ENCODE measurements around the gene GAK.

Gene GAK

DNA sequence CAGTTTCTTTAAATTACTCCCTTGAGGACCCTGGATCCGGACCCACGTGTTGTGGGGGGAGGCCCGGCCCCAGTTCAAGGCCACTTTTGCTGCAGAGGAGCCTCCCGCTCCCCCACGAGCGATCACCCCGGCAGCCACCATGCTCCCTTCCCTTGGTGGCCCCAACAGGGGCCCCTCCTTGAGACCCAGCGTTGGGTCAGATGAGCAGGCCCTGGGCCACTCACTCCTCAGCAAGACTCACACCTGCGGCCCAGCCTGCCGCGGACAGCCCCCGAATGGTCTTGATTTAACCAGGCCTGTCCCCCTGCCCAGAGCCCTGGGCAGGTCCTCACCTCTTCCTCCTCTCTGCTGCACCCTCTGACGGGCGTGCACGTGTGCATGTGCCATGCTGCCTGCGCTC lies 110.5 kb downstream of the GAK start:
- DNase-seq (ENCODE audit: low read depth), result no peak
- H3K4me3 ChIP-seq (ENCODE audit: low read depth, low read length), result no peak overlapping the region
- TF ChIP-seq POLR2A (IDR thresholded peaks at IDR 0.05; ENCODE audit: extremely low read depth, insufficient read length), result no peak
- no peak for TF ChIP-seq MYC (IDR thresholded peaks at IDR 0.05; ENCODE audit: low read depth, low read length)
- TF ChIP-seq, protein P1, sequence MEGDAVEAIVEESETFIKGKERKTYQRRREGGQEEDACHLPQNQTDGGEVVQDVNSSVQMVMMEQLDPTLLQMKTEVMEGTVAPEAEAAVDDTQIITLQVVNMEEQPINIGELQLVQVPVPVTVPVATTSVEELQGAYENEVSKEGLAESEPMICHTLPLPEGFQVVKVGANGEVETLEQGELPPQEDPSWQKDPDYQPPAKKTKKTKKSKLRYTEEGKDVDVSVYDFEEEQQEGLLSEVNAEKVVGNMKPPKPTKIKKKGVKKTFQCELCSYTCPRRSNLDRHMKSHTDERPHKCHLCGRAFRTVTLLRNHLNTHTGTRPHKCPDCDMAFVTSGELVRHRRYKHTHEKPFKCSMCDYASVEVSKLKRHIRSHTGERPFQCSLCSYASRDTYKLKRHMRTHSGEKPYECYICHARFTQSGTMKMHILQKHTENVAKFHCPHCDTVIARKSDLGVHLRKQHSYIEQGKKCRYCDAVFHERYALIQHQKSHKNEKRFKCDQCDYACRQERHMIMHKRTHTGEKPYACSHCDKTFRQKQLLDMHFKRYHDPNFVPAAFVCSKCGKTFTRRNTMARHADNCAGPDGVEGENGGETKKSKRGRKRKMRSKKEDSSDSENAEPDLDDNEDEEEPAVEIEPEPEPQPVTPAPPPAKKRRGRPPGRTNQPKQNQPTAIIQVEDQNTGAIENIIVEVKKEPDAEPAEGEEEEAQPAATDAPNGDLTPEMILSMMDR (IDR thresholded peaks at IDR 0.05; ENCODE audit: low read depth, low read length), result no peak
- TF ChIP-seq, protein P2, sequence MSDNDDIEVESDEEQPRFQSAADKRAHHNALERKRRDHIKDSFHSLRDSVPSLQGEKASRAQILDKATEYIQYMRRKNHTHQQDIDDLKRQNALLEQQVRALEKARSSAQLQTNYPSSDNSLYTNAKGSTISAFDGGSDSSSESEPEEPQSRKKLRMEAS (IDR thresholded peaks at IDR 0.05; ENCODE audit: low read depth, low read length), result no peak

DNA sequence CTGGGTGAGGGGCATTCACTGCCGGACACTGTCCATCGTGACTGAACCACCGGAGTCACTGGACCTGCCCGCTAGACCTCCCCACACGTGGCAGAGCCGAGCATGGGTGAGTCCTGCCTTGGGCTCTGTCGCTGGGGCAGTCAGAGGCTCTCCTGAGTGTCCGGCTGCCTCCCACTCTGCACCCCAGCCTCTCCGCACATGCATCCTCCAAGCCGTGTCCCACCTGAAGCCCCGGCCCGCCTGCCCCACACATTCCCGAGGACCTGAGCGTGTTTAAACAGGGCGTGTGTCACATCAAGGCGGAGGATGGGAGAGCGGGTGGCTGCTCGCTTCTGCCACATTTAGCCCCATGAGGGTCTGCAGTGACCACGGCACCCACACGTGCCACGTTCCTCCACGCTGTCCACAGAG lies 110.9 kb downstream of the GAK start:
- TF ChIP-seq, protein P1 (IDR thresholded peaks at IDR 0.05; ENCODE audit: low read depth, low read length), result no peak
- TF ChIP-seq, protein P2 (IDR thresholded peaks at IDR 0.05; ENCODE audit: low read depth, low read length), result no peak
- TF ChIP-seq POLR2A (IDR thresholded peaks at IDR 0.05; ENCODE audit: extremely low read depth, insufficient read length) (no peak), MYC (IDR thresholded peaks at IDR 0.05; ENCODE audit: low read depth, low read length) (no peak)
- DNase-seq (ENCODE audit: low read depth), result no peak
- no peak overlapping the region for H3K4me3 ChIP-seq (ENCODE audit: low read depth, low read length)

DNA sequence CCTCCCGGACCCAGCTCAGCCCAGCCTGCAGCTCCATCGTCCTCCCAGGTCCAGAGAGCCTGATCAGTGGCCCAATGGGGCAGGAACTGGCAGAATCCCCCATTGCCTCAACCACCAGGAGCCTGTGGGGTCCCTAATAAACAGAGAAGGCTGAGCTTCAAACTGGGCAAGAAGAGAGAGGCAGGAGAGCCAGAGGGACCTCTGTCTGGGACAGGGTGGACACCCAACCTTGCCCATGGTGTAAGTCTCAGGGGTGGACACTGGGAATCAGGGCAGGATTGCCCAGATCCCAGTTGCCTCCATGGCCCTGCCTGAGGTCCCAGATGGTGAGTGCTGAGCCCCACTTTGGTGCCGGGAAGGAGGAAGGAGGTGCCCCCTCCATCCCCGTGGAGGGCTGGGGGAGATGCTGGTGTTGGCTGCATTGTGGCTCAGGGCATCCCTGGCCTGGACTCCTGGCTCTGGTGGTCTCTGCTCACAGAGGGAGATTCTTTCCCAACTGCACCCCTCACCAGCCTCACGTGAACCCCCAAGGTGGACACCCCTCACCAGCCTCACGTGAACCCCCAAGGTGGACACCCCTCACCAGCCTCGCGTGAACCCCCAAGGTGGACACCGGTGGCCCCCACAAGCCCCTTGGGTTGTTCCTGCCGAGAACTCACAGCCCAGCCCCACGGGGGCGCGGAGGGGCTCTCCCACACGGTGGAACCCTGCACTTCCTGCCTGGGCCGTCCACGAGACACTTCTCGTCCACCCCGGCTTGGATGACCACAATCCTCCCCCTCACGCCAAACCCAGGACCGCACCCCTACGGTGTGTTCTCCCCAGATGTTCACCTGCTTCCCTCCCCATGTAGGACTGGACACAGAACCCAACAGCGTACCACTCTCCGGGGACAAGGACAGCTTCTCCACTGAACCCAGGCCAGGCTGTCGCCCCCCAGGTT lies 111.6 kb downstream of the GAK start:
- DNase-seq (ENCODE audit: low read depth), result no peak
- no peak overlapping the region for H3K4me3 ChIP-seq (ENCODE audit: low read depth, low read length)
- TF ChIP-seq, protein P2 (IDR thresholded peaks at IDR 0.05; ENCODE audit: low read depth, low read length), result no peak
- no peak for TF ChIP-seq MYC (IDR thresholded peaks at IDR 0.05; ENCODE audit: low read depth, low read length)

DNA sequence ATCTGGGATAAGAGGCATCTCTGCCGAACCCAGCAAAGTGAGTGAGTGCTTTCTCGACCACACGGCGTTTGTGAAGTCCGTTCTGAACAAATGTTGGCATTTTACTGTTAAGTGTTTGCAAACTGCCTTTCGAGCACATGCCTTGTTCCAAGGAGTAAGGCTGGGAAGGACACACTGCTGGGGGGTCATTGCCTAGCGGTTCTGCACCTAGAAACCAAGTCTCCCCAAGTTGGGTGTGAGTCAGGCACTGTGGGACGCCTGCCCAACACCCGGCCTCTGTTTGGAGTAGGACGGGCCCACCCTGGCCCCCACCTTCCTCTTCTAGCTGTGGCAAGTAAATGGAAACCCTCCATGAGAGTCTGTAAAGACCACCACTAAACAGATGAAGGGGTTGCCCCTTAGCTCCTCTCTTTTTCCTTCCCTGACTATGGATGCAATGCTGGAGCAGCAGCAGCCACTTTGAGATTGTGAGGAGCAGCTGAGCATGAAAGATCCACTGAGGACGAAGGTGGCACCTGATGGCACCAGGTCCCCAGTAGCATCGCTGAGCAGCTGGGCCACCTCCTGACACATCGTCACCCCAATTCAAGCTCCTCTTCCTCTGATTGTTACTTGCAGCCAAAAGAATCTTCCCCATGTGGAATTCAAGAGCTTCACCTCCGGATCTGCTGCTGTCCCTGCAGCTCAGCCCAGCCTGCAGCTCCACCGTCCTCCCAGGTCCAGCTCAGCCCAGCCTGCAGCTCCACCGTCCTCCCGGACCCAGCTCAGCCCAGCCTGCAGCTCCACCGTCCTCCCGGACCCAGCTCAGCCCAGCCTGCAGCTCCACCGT lies 112.5 kb downstream of the GAK start:
- no peak overlapping the region for H3K4me3 ChIP-seq (ENCODE audit: low read depth, low read length)
- TF ChIP-seq POLR2A (IDR thresholded peaks at IDR 0.05; ENCODE audit: extremely low read depth, insufficient read length), result no peak
- TF ChIP-seq, protein P1 (IDR thresholded peaks at IDR 0.05; ENCODE audit: low read depth, low read length), result no peak
- DNase-seq (ENCODE audit: low read depth), result no peak

DNA sequence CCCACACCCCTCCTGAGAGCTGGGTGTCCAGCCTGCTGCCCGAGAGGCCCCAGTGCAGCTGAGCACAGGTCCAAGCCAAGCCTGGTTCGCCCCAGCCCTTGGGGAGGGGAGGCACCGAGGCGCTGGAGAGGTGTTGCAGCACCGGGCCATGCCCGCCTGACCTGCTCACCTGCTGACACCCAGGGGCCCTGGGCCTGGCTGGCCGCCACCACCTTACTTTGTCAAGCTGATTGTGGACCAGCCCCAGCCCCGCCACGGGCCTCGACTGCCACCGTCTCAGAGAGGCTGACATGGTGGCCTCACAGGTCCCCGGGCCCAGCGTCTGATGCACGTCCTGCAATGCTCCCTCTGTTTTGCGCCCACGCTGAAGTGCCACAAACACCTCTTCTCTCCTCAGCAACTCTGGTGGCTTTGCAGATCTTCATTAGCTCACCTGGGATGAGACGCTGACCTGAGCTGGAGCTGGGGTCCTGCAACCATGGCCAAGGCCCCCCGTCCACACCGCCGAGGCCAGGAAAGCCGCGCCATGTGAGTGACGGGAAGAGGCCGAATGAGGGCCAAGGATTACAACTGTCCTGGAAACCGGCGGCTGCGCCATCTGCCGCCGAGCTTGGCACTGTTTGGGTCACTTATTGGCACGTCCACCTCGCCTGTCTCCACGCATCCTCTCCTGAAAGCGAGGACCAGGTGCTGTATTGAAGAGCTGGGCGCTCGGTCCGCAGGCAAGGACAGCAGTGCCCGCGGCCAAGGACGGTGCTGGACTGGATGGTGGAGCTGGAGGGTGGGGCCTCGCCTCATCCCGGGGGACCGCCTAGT lies 113.8 kb downstream of the GAK start:
- TF ChIP-seq, protein P1 (IDR thresholded peaks at IDR 0.05; ENCODE audit: low read depth, low read length), result no peak
- TF ChIP-seq MYC (IDR thresholded peaks at IDR 0.05; ENCODE audit: low read depth, low read length), result no peak
- DNase-seq (ENCODE audit: low read depth), result no peak
- no peak overlapping the region for H3K4me3 ChIP-seq (ENCODE audit: low read depth, low read length)

All from NB4 (cell line).